HG03565 (cell line): ENCODE data around the gene CEP290.

ENCODE experiments used
- ATAC-seq: cut with Tn5 transposase; IDR thresholded peaks from one replicate; pipeline ENCODE4 v1.9.1; 2021; ENCODE audit warnings: mild to moderate bottlenecking, moderate library complexity; ENCODE audit not compliant: unreplicated experiment

Gene CEP290

GRCh38 chr12:88141774-88142609, at the start of gene CEP290, which contains the start of gene TMTC3:
Gene CEP290 (minus strand): TSS chr12:88142088. CDS start chr12:88141307, 781 bp downstream.
Gene TMTC3 (plus strand): TSS chr12:88142307. CDS start chr12:88148316, 6,009 bp downstream.
- ATAC-seq, result peak; percentile 95

- ATAC-seq, result no peak
Measured at GRCh38 chr12:88188180-88188579, 46.3 kb upstream of the CEP290 start.

- no peak for ATAC-seq
Measured at GRCh38 chr12:88187571-88187970, 45.7 kb upstream of the CEP290 start.

GRCh38 chr12:88185988-88186387, 44.1 kb upstream of the CEP290 start:
- ATAC-seq, result peak; percentile 85

- no peak for ATAC-seq
Measured at GRCh38 chr12:88185279-88185678, 43.4 kb upstream of the CEP290 start.

GRCh38 chr12:88184196-88184595, 42.3 kb upstream of the CEP290 start:
- no peak for ATAC-seq

GRCh38 chr12:88182416-88182815, 40.5 kb upstream of the CEP290 start:
- ATAC-seq, result no peak

GRCh38 chr12:88181881-88182280, 40.0 kb upstream of the CEP290 start:
- ATAC-seq, result no peak

GRCh38 chr12:88179436-88180014, 37.6 kb upstream of the CEP290 start:
- ATAC-seq, result no peak

GRCh38 chr12:88175544-88175943, 33.7 kb upstream of the CEP290 start:
- no peak for ATAC-seq

GRCh38 chr12:88172844-88173407, 31.0 kb upstream of the CEP290 start:
- ATAC-seq, result no peak

GRCh38 chr12:88167384-88167783, 25.5 kb upstream of the CEP290 start:
- no peak for ATAC-seq

GRCh38 chr12:88166179-88166578, 24.3 kb upstream of the CEP290 start:
- ATAC-seq, result no peak

- ATAC-seq, result no peak
Measured at GRCh38 chr12:88163371-88163770, 21.5 kb upstream of the CEP290 start.

GRCh38 chr12:88156075-88156654, 14.3 kb upstream of the CEP290 start:
- no peak for ATAC-seq

GRCh38 chr12:88153959-88154358, 12.1 kb upstream of the CEP290 start:
- no peak for ATAC-seq

- no peak for ATAC-seq
Measured at GRCh38 chr12:88150063-88150462, 8.2 kb upstream of the CEP290 start.

- no peak for ATAC-seq
Measured at GRCh38 chr12:88145567-88146505, 3.9 kb upstream of the CEP290 start.

- ATAC-seq, result no peak
Measured at GRCh38 chr12:88144546-88145468, 2.9 kb upstream of the CEP290 start.
